Measurements from ENCODE around the gene SYNC.
"Not testable (repeated sequence)": the region's sequence is repeated elsewhere in the genome, so short reads cannot be mapped to it uniquely, and the experiment has no call there.

The SYNC gene

GRCh38 chr1:32724678-32725614, 22.4 kb upstream of the SYNC start:
- peak in 1 of 2 donors; percentile 12 for DNase-seq (ENCODE audit: low read depth in 2 of 2)

DNA sequence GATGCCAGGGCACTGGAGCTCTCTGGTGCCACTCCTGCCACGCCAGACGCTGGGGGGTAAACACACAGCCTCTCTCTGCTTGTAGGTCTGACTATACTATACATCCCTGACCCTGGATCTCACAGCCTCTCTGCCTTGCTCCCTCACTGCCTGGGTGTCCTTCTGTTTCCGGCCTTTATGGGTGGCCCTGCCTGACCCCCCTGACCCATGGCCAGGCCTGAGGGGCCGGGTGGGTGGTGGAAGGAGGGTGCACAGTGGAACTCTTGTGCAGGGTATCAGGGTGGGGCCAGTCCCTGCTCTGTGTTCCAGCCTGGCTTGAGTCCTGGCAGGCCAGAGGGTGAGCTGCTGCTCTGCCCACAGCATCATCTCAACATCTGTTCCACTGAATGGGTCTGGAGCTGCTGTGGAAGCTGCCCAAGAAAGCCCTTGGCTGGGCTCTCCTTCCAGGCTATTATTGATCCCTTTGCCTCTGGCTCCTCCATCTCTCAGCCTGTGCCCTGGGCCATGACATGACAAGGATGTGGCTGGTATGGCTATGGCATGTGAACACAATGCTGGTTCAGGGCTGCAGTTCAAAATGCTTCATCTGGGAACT, 17.2 kb upstream of the SYNC start:
- DNase-seq (ENCODE audit: low read depth in 2 of 2) = no peak

GRCh38 chr1:32718527-32718926, 16.0 kb upstream of the SYNC start:
- DNase-seq (ENCODE audit: low read depth in 2 of 2) = no peak

- DNase-seq (ENCODE audit: low read depth in 2 of 2) = no peak
Observed at GRCh38 chr1:32718036-32718435, 15.5 kb upstream of the SYNC start.

DNA sequence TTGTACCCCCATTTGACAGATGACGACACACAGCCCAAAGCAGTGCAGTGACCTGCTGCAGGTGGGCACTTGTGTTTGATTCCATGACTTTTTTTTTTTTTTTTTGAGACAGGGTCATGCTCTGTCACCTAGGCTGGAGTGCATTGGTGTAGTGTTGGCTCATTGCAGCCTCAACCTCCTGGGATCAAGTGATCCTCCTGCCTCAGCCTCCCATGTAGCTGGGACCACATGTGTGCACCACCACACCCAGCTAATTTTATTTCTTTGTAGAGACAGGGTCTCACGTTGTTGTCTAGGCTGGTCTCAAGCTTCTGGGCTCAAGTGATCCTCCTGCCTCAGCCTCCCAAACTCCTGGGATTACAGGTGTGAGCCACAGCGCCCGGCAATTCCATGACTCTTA, 14.9 kb upstream of the SYNC start:
- DNase-seq (ENCODE audit: low read depth in 2 of 2) = no peak

GRCh38 chr1:32716312-32717148, 14.0 kb upstream of the SYNC start:
- peak in 1 of 2 donors; percentile 52 for DNase-seq (ENCODE audit: low read depth in 2 of 2)

DNA sequence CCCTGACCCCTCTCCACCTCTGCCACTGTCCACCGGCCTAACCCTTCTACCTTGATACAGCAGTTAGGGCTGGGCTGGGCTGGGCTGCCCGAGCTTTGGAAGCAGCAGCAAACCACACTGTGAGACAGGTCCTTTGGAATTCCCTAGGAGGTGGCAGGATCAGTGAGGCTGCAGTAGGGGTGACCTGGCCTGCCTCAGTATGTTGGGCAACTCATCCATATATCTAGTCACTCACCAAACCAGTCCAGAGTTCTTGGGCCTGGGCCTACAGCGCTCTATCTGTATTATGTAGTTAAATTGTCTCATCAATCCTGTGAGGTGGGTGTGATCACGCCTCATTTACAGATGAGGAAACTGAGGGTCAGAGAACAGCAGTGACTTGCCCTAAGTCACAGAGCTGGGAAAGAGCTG, 13.3 kb upstream of the SYNC start:
- DNase-seq (ENCODE audit: low read depth in 2 of 2) = no peak

DNA sequence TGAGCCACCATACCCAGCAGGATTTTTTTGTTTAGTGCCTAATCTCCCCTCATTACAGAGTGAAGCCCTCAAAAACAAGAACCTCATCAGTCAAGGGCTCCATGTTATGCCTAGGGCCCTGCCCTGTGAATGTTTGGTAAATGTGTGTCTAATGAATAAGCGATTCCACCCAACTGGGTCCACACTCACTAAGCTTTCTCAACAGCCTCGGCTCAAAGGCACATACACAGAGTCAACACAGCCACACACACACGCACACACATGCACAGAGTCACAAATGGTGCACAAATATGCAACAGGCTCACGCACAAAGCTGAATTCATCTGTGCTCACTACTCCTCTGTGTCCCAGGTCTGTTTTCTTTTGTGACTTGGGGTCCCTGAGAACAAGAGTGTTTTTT, 11.7 kb upstream of the SYNC start:
- DNase-seq (ENCODE audit: low read depth in 2 of 2) = no peak

- DNase-seq (ENCODE audit: low read depth in 2 of 2) = no peak
Observed at GRCh38 chr1:32713081-32713480, 10.5 kb upstream of the SYNC start.

GRCh38 chr1:32711221-32711620, 8.7 kb upstream of the SYNC start:
- not testable (repeated sequence) for DNase-seq (ENCODE audit: low read depth in 2 of 2)

DNA sequence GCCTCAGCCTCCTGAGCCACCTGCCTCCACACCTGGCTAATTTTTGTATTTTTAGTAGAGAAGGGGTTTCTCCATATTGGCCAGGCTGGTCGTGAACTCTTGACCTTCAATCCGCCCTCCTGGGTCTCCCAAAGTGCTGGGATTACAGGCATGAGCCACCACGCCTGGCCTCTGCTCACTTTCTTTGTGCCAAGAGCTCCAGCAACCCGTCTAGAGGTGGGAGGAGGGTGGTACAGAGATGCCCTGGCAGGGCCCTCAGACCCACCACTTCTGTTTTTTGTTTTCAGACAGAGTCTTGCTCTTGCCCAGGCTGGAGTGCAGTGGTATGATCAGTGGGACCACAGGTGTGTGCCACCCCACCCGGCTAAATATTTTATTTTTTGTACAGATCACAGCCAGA, 6.9 kb upstream of the SYNC start:
- no peak for DNase-seq (ENCODE audit: low read depth in 2 of 2)

GRCh38 chr1:32709075-32709474, 6.5 kb upstream of the SYNC start:
- no peak for DNase-seq (ENCODE audit: low read depth in 2 of 2)

- DNase-seq (ENCODE audit: low read depth in 2 of 2) = no peak
Observed at GRCh38 chr1:32706491-32706890, 3.9 kb upstream of the SYNC start.

GRCh38 chr1:32705516-32705915, 2.9 kb upstream of the SYNC start:
- DNase-seq (ENCODE audit: low read depth in 2 of 2) = no peak

DNA sequence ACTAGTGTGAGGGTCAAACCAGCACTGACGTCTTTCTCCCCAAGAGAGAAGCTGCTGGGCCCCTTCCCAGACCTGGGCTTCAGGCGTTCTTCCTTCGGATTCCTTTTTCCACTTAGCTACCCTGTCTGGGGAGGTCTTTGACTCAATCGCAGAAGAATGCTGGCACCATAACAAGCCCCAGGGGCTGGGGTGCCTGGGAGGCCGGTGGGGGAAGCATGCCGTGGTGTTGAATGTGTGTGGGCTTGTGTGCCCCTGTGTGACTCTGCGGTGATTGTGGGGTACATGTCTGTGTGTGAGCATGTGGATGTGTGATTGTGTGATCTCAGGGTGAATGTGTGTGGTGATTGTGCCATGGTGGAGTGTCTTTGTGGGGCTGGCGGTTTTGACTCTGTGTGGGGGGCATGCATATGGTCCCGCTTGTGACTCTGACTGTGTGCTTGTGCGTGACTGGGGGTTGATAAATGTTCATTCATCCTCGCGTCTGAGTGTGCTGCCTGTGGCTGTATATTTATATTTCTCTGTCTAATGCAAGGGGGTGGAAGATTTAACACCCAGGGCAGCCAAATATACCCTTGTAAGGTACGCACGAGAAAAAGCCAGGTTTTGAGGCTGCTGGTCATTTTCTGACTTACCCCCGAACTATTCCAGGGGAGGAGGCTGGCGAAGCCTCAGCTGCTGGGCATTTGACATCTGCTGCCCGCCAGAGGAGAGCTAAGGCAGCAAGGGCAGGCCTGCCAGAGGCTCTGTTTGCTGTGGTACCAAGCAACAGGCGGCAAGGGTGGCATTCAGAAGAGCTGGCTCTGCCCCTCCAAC, 1.1 kb upstream of the SYNC start:
- no peak for DNase-seq (ENCODE audit: low read depth in 2 of 2)

GRCh38 chr1:32701951-32702598, 495 bp downstream of the SYNC start:
- no peak for DNase-seq (ENCODE audit: low read depth in 2 of 2)

DNA sequence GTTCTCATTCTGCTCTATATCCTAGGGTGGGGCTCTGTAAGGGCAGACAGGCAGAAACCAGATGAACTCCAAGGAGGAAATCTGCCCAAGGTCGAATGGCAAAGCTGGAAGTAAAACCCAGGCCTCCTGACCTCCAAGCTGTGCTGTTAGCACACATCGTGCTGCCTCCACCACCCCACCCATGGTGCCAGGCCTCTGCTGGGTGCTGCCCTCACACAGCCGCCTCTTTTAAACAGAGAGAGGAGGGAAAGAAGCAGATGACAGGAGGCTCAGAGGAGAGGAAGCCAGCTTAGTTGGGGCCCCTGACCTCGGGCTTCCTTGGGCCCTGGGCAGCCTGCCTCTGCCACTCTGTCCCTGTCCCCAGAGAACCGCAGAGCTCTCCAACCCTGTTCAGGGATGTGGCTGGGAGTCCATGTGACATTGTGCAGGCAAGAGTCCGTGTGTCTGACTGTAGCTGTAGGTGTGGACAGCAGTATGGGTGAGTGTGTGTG, 1.1 kb downstream of the SYNC start:
- no peak for DNase-seq (ENCODE audit: low read depth in 2 of 2)

DNA sequence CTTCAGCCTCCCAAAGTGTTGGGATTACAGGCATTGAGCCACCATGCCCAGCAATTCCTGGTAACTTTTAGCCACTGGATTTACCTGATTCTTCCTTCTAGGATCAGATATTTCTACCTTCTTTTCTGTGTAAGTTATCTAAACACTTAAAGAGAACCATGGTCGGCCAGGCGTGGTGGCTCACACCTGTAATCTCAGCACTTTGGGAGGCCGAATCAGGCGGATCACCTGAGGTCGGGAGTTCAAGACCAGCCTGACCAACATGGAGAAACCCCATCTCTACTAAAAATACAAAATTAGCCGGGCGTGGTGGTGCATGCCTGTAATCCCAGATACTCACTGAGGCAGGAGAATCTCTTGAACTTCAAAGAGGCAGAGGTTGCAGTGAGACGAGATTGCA, 5.6 kb downstream of the SYNC start:
- DNase-seq (ENCODE audit: low read depth in 2 of 2) = not testable (repeated sequence)

DNA sequence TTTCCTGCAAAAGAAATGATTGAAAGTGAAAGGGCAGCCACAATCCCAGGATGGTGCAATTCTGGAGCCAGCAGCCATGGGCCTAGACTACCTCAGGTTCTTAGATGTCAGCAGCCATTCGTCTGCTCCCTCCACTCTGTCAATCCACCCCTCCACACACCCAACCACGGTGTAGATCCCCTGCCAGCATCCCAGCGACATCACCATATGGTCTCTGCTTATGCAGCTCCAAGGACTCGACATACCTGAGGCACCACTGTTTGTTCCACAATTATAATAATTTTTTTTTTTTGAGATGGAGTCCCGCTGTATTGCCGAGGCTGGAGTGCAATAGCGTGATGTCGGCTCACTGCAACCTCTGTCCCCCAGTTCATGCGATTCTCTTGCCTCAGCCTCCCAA, 6.5 kb downstream of the SYNC start:
- no peak for DNase-seq (ENCODE audit: low read depth in 2 of 2)

DNA sequence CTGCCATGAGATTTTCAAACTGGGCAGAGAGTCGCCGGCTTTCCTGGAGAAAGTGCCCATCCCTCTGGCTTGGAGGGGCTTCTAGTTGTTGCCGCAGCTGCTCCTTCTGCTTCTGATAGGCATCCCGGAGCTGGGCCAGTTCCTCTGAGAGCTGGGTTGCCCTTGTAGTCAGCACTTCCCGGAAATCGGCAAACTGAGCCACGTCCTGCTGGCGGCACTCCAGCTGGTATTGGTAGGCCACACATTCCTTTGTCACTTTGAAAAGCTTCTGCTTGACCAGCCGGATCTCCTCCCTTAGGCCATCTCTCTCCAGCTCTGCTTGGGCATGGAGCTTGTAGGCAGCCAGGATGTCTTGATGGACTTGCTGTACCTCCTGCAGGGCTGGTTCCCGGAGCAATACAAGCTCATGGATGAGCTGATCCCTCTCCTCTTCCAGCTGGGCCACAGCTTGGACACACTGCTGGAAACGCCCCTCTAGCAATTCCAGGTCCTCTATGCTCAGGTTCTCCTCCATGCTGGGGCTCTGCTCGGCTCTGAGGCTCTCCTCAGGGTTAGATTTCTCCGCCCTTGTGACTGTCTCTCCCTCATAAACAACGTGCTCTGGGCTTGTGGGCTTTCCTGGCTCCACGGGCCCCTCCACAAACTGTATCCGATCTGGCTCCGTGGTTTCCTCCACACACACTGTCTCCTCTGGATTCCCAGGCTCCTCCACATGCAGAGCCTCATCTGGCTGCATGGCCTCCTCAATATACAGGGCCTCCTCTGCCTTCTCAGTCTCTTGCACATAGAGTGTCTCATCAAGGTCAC, 7.3 kb downstream of the SYNC start:
- DNase-seq (ENCODE audit: low read depth in 2 of 2) = no peak

Data from activated CD4-positive, alpha-beta T cell treated with anti-CD3 and anti-CD28 coated beads for 24 hours (primary cell).